GM12864 (cell line): Measurements from ENCODE around the gene CPAMD8.
"Not testable (repeated sequence)": the region's sequence is repeated elsewhere in the genome, so short reads cannot be mapped to it uniquely, and the experiment has no call there.

Experiments
- DNase-seq: peaks from one replicate; pipeline ENCODE4 v3.0.0-alpha.2; 2011; ENCODE audit warnings: low read depth
- H3K4me3 ChIP-seq: 2 replicates; pipeline ENCODE4 v1.5.1; 2011; ENCODE audit warnings: mild to moderate bottlenecking, low read depth, low read length, control low read depth
- TF ChIP-seq, protein P1 (sequence below): IDR thresholded peaks from 2 replicates; pipeline ENCODE4 v1.5.1; 2011; ENCODE audit warnings: low read depth, mild to moderate bottlenecking, moderate library complexity, low read length, control low read depth, inconsistent platforms; ENCODE audit errors: missing control alignments

Gene CPAMD8

DNA sequence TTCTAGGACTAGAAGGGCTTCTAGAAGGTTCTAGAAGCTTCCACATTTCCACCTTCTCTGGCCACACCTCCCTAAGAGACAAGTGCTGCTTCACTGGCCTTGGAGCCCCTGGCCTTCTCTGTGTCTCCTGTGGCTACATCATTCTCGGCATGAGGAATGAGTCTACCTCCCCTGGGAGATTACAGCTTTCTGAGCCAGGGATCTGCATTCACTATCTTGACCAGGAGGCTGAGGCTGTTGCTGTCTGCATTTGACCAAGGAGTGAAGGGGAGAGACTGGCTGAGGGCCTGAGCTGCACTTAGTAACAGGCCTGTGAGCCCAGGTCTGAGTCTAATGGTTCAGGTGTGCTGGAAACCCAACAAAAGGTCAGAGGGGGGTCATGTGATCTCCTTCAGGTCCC, 5.3 kb downstream of the CPAMD8 start:
- no peak overlapping the region for H3K4me3 ChIP-seq
- no peak for DNase-seq
- TF ChIP-seq, protein P1, sequence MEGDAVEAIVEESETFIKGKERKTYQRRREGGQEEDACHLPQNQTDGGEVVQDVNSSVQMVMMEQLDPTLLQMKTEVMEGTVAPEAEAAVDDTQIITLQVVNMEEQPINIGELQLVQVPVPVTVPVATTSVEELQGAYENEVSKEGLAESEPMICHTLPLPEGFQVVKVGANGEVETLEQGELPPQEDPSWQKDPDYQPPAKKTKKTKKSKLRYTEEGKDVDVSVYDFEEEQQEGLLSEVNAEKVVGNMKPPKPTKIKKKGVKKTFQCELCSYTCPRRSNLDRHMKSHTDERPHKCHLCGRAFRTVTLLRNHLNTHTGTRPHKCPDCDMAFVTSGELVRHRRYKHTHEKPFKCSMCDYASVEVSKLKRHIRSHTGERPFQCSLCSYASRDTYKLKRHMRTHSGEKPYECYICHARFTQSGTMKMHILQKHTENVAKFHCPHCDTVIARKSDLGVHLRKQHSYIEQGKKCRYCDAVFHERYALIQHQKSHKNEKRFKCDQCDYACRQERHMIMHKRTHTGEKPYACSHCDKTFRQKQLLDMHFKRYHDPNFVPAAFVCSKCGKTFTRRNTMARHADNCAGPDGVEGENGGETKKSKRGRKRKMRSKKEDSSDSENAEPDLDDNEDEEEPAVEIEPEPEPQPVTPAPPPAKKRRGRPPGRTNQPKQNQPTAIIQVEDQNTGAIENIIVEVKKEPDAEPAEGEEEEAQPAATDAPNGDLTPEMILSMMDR, result no peak

DNA sequence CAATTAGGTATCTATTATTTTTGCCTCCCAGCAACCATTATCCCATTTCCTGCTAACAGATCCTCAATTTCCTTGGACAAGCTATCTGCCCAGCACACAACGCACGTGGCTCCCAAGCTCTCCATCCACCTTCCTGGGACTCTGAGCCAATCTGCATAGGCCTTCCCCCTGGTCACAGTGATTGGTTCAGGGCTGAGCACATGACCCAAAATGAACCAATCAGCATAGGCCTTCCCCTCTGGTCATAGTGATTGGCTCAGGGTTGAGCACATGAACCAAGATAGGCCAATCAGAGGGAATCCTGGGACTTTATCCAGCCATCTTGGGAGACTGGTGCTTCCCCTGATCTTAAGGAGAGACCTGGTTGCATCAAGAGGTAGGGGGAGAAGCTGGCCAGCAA, 5.8 kb downstream of the CPAMD8 start:
- TF ChIP-seq, protein P1, result no peak
- no peak overlapping the region for H3K4me3 ChIP-seq
- DNase-seq, result peak; percentile 10

DNA sequence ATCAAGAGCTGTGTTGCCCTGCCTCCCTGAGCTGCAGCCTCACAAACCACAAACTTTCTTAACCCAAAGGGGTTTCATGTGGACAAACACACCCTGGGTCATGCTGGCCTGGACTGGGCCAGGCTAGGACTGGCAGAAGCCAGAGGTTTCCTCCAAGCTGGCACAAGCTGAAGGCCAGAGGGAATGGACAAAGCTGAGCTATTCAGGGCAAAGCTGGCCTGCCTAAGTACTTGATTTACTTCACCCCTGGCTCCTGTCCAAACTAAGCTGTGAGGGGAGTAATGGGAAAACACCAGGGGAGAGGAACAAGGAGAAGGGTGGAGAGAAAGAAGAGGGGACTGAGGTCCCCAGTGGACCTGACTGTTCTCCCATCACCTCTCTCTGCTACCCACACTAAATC, 6.2 kb downstream of the CPAMD8 start:
- TF ChIP-seq, protein P1, result no peak
- no peak overlapping the region for H3K4me3 ChIP-seq
- no peak for DNase-seq

DNA sequence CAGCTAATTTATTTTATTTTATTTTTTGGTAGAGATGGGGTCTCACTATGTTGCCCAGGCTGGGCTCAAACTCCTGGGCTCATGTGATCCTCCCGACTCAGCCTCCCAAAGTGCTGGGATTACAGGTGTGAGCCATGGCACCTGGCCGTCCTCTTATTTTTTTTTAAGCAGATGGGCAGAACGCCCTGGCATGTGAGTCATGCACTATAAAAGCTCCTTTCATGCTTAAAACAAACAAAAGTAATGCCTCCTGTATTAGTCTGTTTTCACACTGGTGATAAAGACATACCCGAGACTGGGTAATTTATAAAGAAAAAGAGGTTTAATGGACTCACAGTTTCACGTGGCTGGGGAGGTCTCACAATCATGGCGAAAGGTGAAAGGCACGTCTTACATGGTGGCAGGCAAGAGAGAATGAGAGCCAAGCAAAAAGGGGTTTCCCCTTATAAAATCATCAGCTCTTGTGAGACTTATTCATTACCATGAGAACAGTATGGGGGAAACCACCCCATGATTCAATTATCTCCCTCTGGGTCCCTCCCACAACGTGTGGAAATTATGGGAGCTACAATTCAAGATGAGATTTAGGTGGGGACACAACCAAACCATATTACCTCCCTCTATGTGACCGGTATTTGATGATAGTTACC, 12.3 kb downstream of the CPAMD8 start:
- not testable (repeated sequence) for DNase-seq, H3K4me3 ChIP-seq

DNA sequence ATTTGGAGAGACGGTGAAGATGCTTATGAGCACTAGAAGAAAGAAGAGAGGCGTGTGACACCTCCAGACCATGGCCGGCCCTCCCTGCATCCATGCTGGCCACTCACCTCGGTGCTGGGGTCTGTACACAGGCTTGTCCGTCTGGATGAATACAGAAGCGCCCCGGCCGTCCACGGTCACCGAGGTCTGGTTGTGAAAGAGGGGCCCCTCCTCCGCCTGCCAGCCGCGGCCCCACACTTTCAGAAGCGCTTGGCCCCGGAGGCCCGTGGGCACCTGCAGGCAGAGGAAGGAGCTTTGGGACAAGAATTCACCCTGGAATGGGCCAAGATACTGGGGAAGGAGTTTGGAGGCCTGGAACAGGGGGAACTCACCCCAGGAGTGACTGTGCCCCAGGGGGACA, 15.1 kb downstream of the CPAMD8 start:
- DNase-seq, result no peak
- TF ChIP-seq, protein P1, result no peak
- H3K4me3 ChIP-seq, result no peak overlapping the region

DNA sequence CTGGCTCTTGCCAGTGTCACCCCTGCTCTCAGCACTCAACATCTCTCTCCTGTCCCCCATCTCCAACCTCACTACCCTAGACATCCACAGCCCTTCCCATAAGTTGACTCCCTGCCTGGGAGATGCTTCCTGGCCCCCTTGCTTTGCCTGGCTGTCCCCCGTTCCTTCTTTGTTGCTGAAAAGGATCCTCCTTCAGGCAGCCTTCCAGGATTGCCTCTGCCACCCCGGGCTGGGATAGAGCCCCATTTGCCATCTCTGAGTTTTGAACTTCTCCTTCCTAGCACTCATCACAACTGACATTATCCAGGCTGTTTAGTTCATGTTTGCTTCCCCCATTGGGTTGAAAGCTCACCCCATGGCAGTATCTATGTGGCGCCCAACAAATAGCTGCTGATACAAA, 20.0 kb downstream of the CPAMD8 start:
- no peak for DNase-seq
- no peak overlapping the region for H3K4me3 ChIP-seq
- TF ChIP-seq, protein P1, result no peak

DNA sequence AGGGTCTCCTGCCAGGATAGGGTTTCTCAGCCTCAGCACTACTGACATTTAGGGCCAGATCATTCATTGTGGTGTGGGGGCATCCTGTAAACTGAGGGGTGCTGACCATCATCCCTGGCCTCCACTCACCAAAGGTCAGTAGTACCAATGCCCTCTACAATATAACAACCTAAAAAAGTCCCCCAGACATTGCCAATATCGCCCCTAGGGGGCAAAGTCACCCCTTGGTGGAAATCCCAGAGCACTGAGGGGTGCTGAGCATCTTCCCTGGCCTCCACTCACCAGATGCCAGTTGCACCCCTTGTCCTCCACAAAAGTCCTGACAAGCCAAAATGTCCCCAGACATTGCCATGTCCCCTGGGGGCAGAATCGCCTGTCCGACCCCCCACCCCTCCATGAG, 21.6 kb downstream of the CPAMD8 start:
- DNase-seq, result no peak

More for the DNA sequence above, 21.6 kb downstream of the CPAMD8 start:
- TF ChIP-seq, protein P1, result peak; percentile 21
- no peak overlapping the region for H3K4me3 ChIP-seq
